BJ (cell line): ENCODE results near the gene ANKH. TPM values are rescaled to one million over a fixed set of nuclear protein-coding genes. Genes with fewer than 3 reads are reported as not detected.

Experiments
- CTCF ChIA-PET: fragments of 350-600 bp; formaldehyde crosslinking; extraction: SDS; loops from one replicate; lab custom pipeline; 2021; ENCODE audit warnings: antibody characterized with exemption, inconsistent platforms; lab: Yijun Ruan, JAX
- POLR2A ChIA-PET: fragments of 300-600 bp; sonication (Branson Sonifier 250); formaldehyde crosslinking; extraction: SDS; loops from one replicate; lab custom pipeline; 2021; ENCODE audit warnings: antibody characterized with exemption; lab: Charles Lee
- DNase-seq: peaks from one replicate; pipeline ENCODE4 v3.0.0-alpha.2; 2011; ENCODE audit warnings: low read depth
- H3K27me3 ChIP-seq: 2 replicates; pipeline ENCODE4 v1.6.0; 2011; ENCODE audit warnings: low read length; ENCODE audit not compliant: control insufficient read depth, insufficient read depth
- H3K36me3 ChIP-seq: 2 replicates; pipeline ENCODE4 v1.5.1; 2011; ENCODE audit warnings: low read length; ENCODE audit not compliant: control insufficient read depth, insufficient read depth
- H3K4me3 ChIP-seq: 2 replicates; pipeline ENCODE4 v1.5.1; 2011; ENCODE audit warnings: low read depth, mild to moderate bottlenecking, control low read depth, low read length
- CTCF ChIP-seq: IDR thresholded peaks from 2 replicates; pipeline ENCODE4 v1.5.1; 2011; ENCODE audit warnings: low read depth, mild to moderate bottlenecking, control low read depth, inconsistent platforms, low read length, moderate library complexity; ENCODE audit not compliant: insufficient read depth
- polyA plus RNA-seq: library from polyadenylated mRNA; depleted of rRNA; stranded (reverse); fragments of >200 nt; gene quantifications from 2 replicates; pipeline ENCODE4 v1.2.3, GENCODE V29; 2011

ANKH gene
- polyA plus RNA-seq, 1 experiment: 65.3 TPM

- no peaks in the 10 kb centered on the region for H3K27me3 ChIP-seq
- no peak for DNase-seq
- H3K36me3 ChIP-seq: no peaks in the 10 kb centered on the region
- CTCF ChIA-PET: interaction anchor here (1.8 kb wide), 1 partner anchor 33 kb away, joined by 4 read pairs; no protein-coding TSS in a partner anchor
- TF ChIP-seq CTCF: no peak
- no peak overlapping the region for H3K4me3 ChIP-seq
- POLR2A ChIA-PET: no interaction called here
Measured at GRCh38 chr5:14816374-14816998, 55.1 kb downstream of the ANKH start.

GRCh38 chr5:14813747-14814146 is 57.8 kb downstream of the ANKH start:
- ChIA-PET CTCF (interaction anchor here (0.6 kb wide), 1 partner anchor 109 kb away, joined by 3 read pairs; no protein-coding TSS in a partner anchor), POLR2A (no interaction called here)
- H3K36me3 ChIP-seq: no peaks in the 10 kb centered on the region
- H3K4me3 ChIP-seq: no peak overlapping the region
- no peaks in the 10 kb centered on the region for H3K27me3 ChIP-seq
- no peak for DNase-seq
- TF ChIP-seq CTCF: no peak

GRCh38 chr5:14812166-14812565 is 59.4 kb downstream of the ANKH start:
- ChIA-PET CTCF (no interaction called here), POLR2A (no interaction called here)
- DNase-seq: no peak
- Histone ChIP-seq H3K27me3 (no peaks in the 10 kb centered on the region), H3K4me3 (no peak overlapping the region), H3K36me3 (no peaks in the 10 kb centered on the region)
- no peak for TF ChIP-seq CTCF

GRCh38 chr5:14810928-14811572 is 60.5 kb downstream of the ANKH start:
- no peak for TF ChIP-seq CTCF
- DNase-seq: no peak
- no peaks in the 10 kb centered on the region for H3K27me3 ChIP-seq
- POLR2A ChIA-PET: no interaction called here
- CTCF ChIA-PET: interaction anchor here (1.2 kb wide), 1 partner anchor 21 kb away, joined by 3 read pairs; no protein-coding TSS in a partner anchor
- no peaks in the 10 kb centered on the region for H3K36me3 ChIP-seq
- no peak overlapping the region for H3K4me3 ChIP-seq

GRCh38 chr5:14810282-14810681 is 61.3 kb downstream of the ANKH start:
- no peak for TF ChIP-seq CTCF
- no peaks in the 10 kb centered on the region for H3K27me3 ChIP-seq
- no peak for DNase-seq
- no peak overlapping the region for H3K4me3 ChIP-seq
- ChIA-PET POLR2A (interaction anchor here (0.6 kb wide), 1 partner anchor 211 kb away, joined by 3 read pairs; no protein-coding TSS in a partner anchor), CTCF (interaction anchor here (0.8 kb wide), 1 partner anchor 75 kb away, joined by 3 read pairs; no protein-coding TSS in a partner anchor)
- no peaks in the 10 kb centered on the region for H3K36me3 ChIP-seq
